HepG2 (cell line): ENCODE results near the gene MICOS13. TPM values are rescaled to one million over a fixed set of nuclear protein-coding genes. Genes with fewer than 3 reads are reported as not detected.

Experiments used
- AKNA ChIP-seq: sonication (generic); formaldehyde crosslinking; IDR thresholded peaks from 2 replicates; pipeline ENCODE4 v1.4.0; 2020; ENCODE audit warnings: missing genetic modification reagents, borderline replicate concordance
- BCL3 ChIP-seq: sonication (generic); formaldehyde crosslinking; IDR thresholded peaks from 2 replicates; pipeline ENCODE4 v1.5.1; 2020; ENCODE audit warnings: mild to moderate bottlenecking, missing genetic modification reagents, moderate library complexity
- IRF1 ChIP-seq: sonication (generic); formaldehyde crosslinking; IDR thresholded peaks from 2 replicates; pipeline ENCODE4 v1.4.0; 2020; ENCODE audit warnings: low read depth, mild to moderate bottlenecking, missing genetic modification reagents
- MED1 ChIP-seq: sonication (generic); formaldehyde crosslinking; IDR thresholded peaks from 2 replicates; pipeline ENCODE4 v1.4.0; 2020; ENCODE audit warnings: missing genetic modification reagents
- MED8 ChIP-seq: sonication (generic); formaldehyde crosslinking; IDR thresholded peaks from 2 replicates; pipeline ENCODE4 v1.8.1; 2023; ENCODE audit warnings: mild to moderate bottlenecking, missing genetic modification reagents; ENCODE audit not compliant: insufficient replicate concordance
- MEF2D ChIP-seq: sonication (generic); formaldehyde crosslinking; IDR thresholded peaks from 2 replicates; pipeline ENCODE4 v1.5.1; 2020; ENCODE audit warnings: mild to moderate bottlenecking, missing genetic modification reagents
- RBM39 ChIP-seq: fragments of 200-400 bp; formaldehyde crosslinking; IDR thresholded peaks from one replicate; pipeline ENCODE4 v1.6.1; 2018; ENCODE audit warnings: antibody characterized with exemption, mild to moderate bottlenecking, low read depth, low read length; ENCODE audit not compliant: poor library complexity, severe bottlenecking
- RFX1 ChIP-seq: fragments of 450-650 bp; IDR thresholded peaks from 2 replicates; pipeline ENCODE4 v1.6.1; 2017
- TGIF2 ChIP-seq: IDR thresholded peaks from 2 replicates; pipeline ENCODE4 v1.6.1; 2016; ENCODE audit warnings: control low read depth, missing compliant biosample characterization
- ZHX2 ChIP-seq, 2 experiments: sonication (generic) in 1 of 2; formaldehyde crosslinking in 1 of 2; IDR thresholded peaks; 2 replicates each; pipeline versions ENCODE4 v1.6.1 to v1.9.0; 2014 to 2022; ENCODE audit warnings: antibody characterized with exemption in 1 of 2, borderline replicate concordance in 1 of 2, inconsistent platforms in 1 of 2, low read depth in 1 of 2, missing genetic modification reagents in 1 of 2
- ZNF282 ChIP-seq: fragments of 450-650 bp; IDR thresholded peaks from 2 replicates; pipeline ENCODE4 v1.6.1; 2018; ENCODE audit not compliant: partially characterized antibody
- ZNF816 ChIP-seq: sonication (generic); formaldehyde crosslinking; IDR thresholded peaks from 2 replicates; pipeline ENCODE4 v1.8.0; 2022; ENCODE audit warnings: missing genetic modification reagents, mild to moderate bottlenecking, borderline replicate concordance
- ZNF878 ChIP-seq: sonication (generic); formaldehyde crosslinking; IDR thresholded peaks from 2 replicates; pipeline ENCODE4 v1.8.1; 2023; ENCODE audit warnings: mild to moderate bottlenecking, missing genetic modification reagents, moderate library complexity
- polyA plus RNA-seq, 8 experiments: library from polyadenylated mRNA; depleted of rRNA in 3 of 8; stranded (reverse) in 7 of 8; unstranded in 1 of 8; fragments of >200 nt; fragmentation: Illumina TruSeq in 4 of 8; extraction: Trizol in 4 of 8; gene quantifications; 2 replicates each; pipeline versions ENCODE4 v1.2.1 to v1.2.3, GENCODE V29; 2011 to 2016; ENCODE audit warnings: low read depth in 4 of 8, missing spikeins in 1 of 8, mixed read lengths in 1 of 8; ENCODE audit not compliant: insufficient read depth in 1 of 8
- total RNA-seq, 5 experiments: library from RNA; depleted of rRNA; stranded (reverse); fragments of >200 nt; fragmentation: Illumina TruSeq; extraction: Trizol; gene quantifications; 2 replicates each; pipeline ENCODE4 v1.2.3, GENCODE V29; 2016; ENCODE audit warnings: low read depth in 1 of 5

MICOS13 gene
- total and polyA plus RNA-seq, 2 of the 13 experiments (the other 11 are each of a cell fraction or from before 2014, with no cell fraction given), result 28.8 to 35.4 TPM

GRCh38 chr19:5690125-5690954, 10.0 kb upstream of the MICOS13 start, which contains the start of gene RPL36 (continued):
- TF ChIP-seq MED8 (no peak), ZHX2 (IDR thresholded peaks at IDR 0.05; ENCODE audit: low read depth) (peak; percentile 66), ZHX2 (CRISPR knock-in tag; IDR thresholded peaks at IDR 0.05; ENCODE audit: borderline replicate concordance) (no peak), MEF2D (peak; percentile 8; the same call in 1 of the 2 replicates), MED1 (CRISPR knock-in tag) (peak; percentile 73), TGIF2 (CRISPR knock-in tag) (no peak; the same call in 1 of the 2 replicates), BCL3 (peak; percentile 85), RBM39 (peak; percentile 98), ZNF816 (CRISPR knock-in tag) (peak; percentile 95), AKNA (peak; percentile 77; the same call in 1 of the 2 replicates), ZNF282 (no peak), ZNF878 (CRISPR knock-in tag) (no peak; the same call in 1 of the 2 replicates), IRF1 (CRISPR knock-in tag) (no peak), RFX1 (no peak)
